Skeletal muscle cell (primary cell): ENCODE data around the gene THBS4.
"Not testable (repeated sequence)": the region's sequence is repeated elsewhere in the genome, so short reads cannot be mapped to it uniquely, and the experiment has no call there.

Experiments used
- DNase-seq: peaks from one replicate; pipeline ENCODE4 v3.0.0-alpha.2; 2010; ENCODE audit warnings: low read depth
- H3K4me3 ChIP-seq: 2 replicates; pipeline ENCODE4 v1.5.1; 2011; ENCODE audit warnings: low read depth, mild to moderate bottlenecking, control low read depth, low read length, moderate library complexity

THBS4 gene

GRCh38 chr5:80109646-80110478 is 74.7 kb downstream of the THBS4 start:
- no peak for DNase-seq
- no peak overlapping the region for H3K4me3 ChIP-seq

- H3K4me3 ChIP-seq, DNase-seq: not testable (repeated sequence)
These were observed 76.3 kb downstream of the THBS4 start for GRCh38 chr5:80111376-80111990.

GRCh38 chr5:80114860-80115259 is 79.7 kb downstream of the THBS4 start:
- no peak for DNase-seq
- no peak overlapping the region for H3K4me3 ChIP-seq

GRCh38 chr5:80116000-80116399 is 80.9 kb downstream of the THBS4 start:
- no peak overlapping the region for H3K4me3 ChIP-seq
- no peak for DNase-seq

- no peak overlapping the region for H3K4me3 ChIP-seq
- DNase-seq: no peak
These were observed 81.3 kb downstream of the THBS4 start for GRCh38 chr5:80116465-80116864.

- H3K4me3 ChIP-seq: no peak overlapping the region
- no peak for DNase-seq
These were observed 82.3 kb downstream of the THBS4 start for GRCh38 chr5:80117446-80117845.

GRCh38 chr5:80119372-80119771 is 84.2 kb downstream of the THBS4 start:
- H3K4me3 ChIP-seq: no peak overlapping the region
- DNase-seq: no peak

- DNase-seq: no peak
- H3K4me3 ChIP-seq: no peak overlapping the region
These were observed 87.4 kb downstream of the THBS4 start for GRCh38 chr5:80122579-80122978.

- H3K4me3 ChIP-seq: no peak overlapping the region
- DNase-seq: no peak
These were observed 89.2 kb downstream of the THBS4 start for GRCh38 chr5:80124121-80124918.

- no peak for DNase-seq
- H3K4me3 ChIP-seq: no peak overlapping the region
These were observed 90.1 kb downstream of the THBS4 start for GRCh38 chr5:80125022-80125961.

GRCh38 chr5:80125962-80126480 is 90.9 kb downstream of the THBS4 start:
- peak; percentile 64 for DNase-seq
- no peak overlapping the region for H3K4me3 ChIP-seq

- H3K4me3 ChIP-seq: no peak overlapping the region
- DNase-seq: no peak
These were observed 92.0 kb downstream of the THBS4 start for GRCh38 chr5:80127116-80127552.

GRCh38 chr5:80128141-80128540 is 93.0 kb downstream of the THBS4 start:
- no peak overlapping the region for H3K4me3 ChIP-seq
- peak; percentile 63 for DNase-seq

- H3K4me3 ChIP-seq: no peak overlapping the region
- DNase-seq: no peak
These were observed 94.0 kb downstream of the THBS4 start for GRCh38 chr5:80129146-80129545.
